ENCODE results near the gene IFIH1.

GRCh38 chr2:162342321-162342720 is 23.8 kb upstream of the IFIH1 start:
- no peak for TF ChIP-seq CTCF (conservative IDR thresholded peaks at IDR 0.05; ENCODE audit: low read depth, low read length)
- no peak for TF ChIP-seq EZH2 (IDR thresholded peaks at IDR 0.05; ENCODE audit: borderline replicate concordance, low read depth, low read length, poor library complexity, severe bottlenecking)

Measured in A673 (cell line).